ENCODE measurements around the gene GRIK4. TPM values are rescaled to one million over a fixed set of nuclear protein-coding genes. Genes with fewer than 3 reads are reported as not detected.

Gene GRIK4
- total RNA-seq, 1 experiment from 2014 or later: not detected

DNA sequence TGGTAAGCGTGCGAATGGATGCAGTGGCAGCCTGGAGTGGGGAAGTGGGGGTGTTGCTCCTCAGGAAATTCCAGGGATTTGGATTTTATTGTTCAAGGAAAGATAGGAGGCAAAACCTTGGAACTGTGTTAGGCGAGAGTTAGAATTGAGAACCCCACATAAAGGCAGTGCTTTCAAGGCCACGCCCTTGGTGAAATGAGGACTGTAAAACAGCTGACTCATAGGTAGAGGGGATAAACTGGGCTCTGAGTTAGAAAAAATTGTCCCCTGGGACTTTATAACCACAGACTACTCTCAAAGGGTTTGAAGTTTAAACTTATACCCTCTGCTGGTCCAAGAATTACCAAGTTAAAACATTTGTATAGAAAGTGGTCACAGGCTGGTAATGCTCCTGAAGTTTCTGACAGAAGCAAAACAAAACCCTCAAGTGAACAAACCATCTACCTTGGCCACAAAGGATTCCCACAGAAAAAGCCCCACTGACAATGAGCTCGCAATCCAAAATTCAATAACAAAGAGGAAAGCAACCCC, 262.0 kb downstream of the GRIK4 start:
- CTCF ChIA-PET: interaction anchor here (0.5 kb wide), 1 partner anchor 270 kb away, joined by 3 read pairs; no protein-coding TSS in a partner anchor
- no peak overlapping the region for H3K4me3 Mint-ChIP-seq (ENCODE audit: unreplicated experiment)
- no TSS peak for BruUV-seq (replicated peaks)
- no peaks in the 10 kb centered on the region for H3K9me3 Mint-ChIP-seq (ENCODE audit: unreplicated experiment)
- H3K27me3 Mint-ChIP-seq (ENCODE audit: insufficient read depth, unreplicated experiment): peaks cover 17% of the 10 kb centered on the region
- H3K36me3 Mint-ChIP-seq (ENCODE audit: insufficient read depth, unreplicated experiment): no peaks in the 10 kb centered on the region
- no peaks in the 10 kb centered on the region for H3K4me1 Mint-ChIP-seq (ENCODE audit: insufficient read depth, unreplicated experiment)
- TF ChIP-seq, protein P1, sequence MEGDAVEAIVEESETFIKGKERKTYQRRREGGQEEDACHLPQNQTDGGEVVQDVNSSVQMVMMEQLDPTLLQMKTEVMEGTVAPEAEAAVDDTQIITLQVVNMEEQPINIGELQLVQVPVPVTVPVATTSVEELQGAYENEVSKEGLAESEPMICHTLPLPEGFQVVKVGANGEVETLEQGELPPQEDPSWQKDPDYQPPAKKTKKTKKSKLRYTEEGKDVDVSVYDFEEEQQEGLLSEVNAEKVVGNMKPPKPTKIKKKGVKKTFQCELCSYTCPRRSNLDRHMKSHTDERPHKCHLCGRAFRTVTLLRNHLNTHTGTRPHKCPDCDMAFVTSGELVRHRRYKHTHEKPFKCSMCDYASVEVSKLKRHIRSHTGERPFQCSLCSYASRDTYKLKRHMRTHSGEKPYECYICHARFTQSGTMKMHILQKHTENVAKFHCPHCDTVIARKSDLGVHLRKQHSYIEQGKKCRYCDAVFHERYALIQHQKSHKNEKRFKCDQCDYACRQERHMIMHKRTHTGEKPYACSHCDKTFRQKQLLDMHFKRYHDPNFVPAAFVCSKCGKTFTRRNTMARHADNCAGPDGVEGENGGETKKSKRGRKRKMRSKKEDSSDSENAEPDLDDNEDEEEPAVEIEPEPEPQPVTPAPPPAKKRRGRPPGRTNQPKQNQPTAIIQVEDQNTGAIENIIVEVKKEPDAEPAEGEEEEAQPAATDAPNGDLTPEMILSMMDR (IDR thresholded peaks at IDR 0.05; ENCODE audit: unreplicated experiment): no peak
- intact Hi-C loops (cut with micrococcal nuclease): no loop called here
- DNase-seq (ENCODE audit: unreplicated experiment): peak; percentile 48
- no peak overlapping the region for H3K27ac Mint-ChIP-seq (ENCODE audit: low read depth, unreplicated experiment)
- POLR2A ChIA-PET: no interaction called here

DNA sequence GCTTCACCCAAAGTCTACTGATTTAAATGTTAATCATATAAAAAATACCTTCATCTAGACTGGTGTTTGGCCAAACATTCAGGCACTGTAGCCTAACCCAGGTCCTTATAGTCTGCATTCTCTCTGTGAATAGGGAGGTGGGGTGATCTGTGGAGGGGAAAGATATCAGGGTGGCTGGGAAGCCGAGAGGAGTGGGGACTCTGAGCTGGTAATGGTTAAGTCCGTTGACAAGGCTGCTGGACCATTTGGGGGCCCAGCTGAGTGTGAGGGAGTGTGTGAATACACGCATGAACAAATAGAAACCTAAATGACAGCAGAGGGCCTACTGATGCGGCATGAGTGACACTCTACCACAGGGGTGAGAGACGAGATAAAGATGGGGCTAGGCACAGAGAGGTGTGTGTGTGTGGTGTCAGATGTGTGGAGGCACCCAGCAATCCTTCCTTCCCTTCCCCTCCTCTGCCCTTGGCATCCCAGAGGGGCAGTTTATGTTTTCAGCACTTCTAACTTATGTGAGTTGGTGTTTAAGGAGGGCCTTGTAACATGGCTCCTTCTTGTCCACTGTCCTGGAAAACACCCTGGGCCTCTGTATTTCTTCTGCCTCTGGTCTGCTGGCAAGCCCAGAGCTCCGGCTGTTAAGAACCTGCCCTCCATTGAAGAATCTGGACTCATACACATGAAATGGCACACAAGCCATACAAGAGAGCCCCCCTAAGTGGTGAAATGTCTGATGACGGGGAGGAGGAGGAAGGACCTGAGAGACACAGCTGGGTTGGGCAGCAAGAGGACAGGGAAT, 263.2 kb downstream of the GRIK4 start:
- no peak overlapping the region for H3K27ac Mint-ChIP-seq (ENCODE audit: low read depth, unreplicated experiment)
- POLR2A ChIA-PET: no interaction called here
- DNase-seq (ENCODE audit: unreplicated experiment): no peak
- CTCF ChIA-PET: no interaction called here
- H3K9me3 Mint-ChIP-seq (ENCODE audit: unreplicated experiment): no peaks in the 10 kb centered on the region
- intact Hi-C loops (cut with micrococcal nuclease): no loop called here
- no peaks in the 10 kb centered on the region for H3K4me1 Mint-ChIP-seq (ENCODE audit: insufficient read depth, unreplicated experiment)
- H3K36me3 Mint-ChIP-seq (ENCODE audit: insufficient read depth, unreplicated experiment): no peaks in the 10 kb centered on the region
- no TSS peak for BruUV-seq (replicated peaks)
- no peak overlapping the region for H3K4me3 Mint-ChIP-seq (ENCODE audit: unreplicated experiment)
- H3K27me3 Mint-ChIP-seq (ENCODE audit: insufficient read depth, unreplicated experiment): peaks cover 17% of the 10 kb centered on the region
- TF ChIP-seq, protein P1 (IDR thresholded peaks at IDR 0.05; ENCODE audit: unreplicated experiment): no peak

DNA sequence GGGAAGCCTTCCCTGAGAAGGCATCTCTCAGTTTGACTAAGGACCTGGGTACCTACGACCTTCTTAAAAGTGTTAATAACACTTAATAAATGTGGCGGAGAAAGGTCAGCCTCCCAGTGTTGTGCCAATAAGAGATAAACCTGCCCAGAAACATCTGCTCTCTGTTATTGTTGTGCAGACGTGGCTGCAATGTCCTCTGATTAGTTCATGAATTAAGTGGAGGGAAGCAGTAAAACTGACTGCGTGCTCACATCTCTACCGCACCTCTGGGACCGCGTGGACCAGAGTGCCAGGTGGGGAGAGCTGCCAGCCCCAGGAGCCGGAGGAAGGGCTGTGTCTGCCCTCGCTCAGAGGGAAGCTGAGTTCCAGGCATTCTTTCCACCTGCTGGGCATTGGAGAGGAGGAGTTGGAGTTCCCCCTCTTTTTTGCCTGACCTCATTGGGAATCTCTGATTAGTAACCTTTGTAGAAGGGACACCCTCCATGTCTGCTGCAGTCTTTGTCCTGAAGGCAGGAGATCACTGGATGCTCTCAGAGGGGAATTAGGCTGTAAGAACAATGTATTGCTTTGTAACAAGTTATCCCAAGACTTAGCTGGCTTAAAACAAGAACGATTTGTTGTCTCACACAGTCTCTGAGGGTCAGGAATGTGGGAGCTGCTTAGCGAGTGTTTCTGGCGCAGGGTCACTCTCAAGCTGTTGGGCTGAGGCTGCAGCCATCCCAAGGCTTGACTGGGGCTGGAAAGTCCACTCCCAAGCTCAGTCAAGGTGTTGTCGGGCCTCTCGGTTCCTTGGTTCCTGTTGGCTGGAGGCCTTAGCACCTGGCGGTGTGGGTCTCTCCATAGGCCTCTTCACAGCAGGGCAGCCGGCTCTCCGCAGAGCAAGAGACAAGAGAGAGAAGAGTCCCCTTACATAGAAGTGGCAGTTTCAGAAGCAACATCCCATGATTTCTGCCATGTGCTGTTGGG, 264.7 kb downstream of the GRIK4 start:
- ChIA-PET CTCF (interaction anchor here (0.9 kb wide), 1 partner anchor 26 kb away, joined by 4 read pairs; no protein-coding TSS in a partner anchor), POLR2A (no interaction called here)
- no peaks in the 10 kb centered on the region for H3K9me3 Mint-ChIP-seq (ENCODE audit: unreplicated experiment)
- H3K27me3 Mint-ChIP-seq (ENCODE audit: insufficient read depth, unreplicated experiment): peaks cover 17% of the 10 kb centered on the region
- H3K4me3 Mint-ChIP-seq (ENCODE audit: unreplicated experiment): no peak overlapping the region
- DNase-seq (ENCODE audit: unreplicated experiment): no peak
- BruUV-seq (replicated peaks): no TSS peak
- no peaks in the 10 kb centered on the region for H3K4me1 Mint-ChIP-seq (ENCODE audit: insufficient read depth, unreplicated experiment)
- intact Hi-C loops (cut with micrococcal nuclease): no loop called here
- TF ChIP-seq, protein P1 (IDR thresholded peaks at IDR 0.05; ENCODE audit: unreplicated experiment): no peak
- no peak overlapping the region for H3K27ac Mint-ChIP-seq (ENCODE audit: low read depth, unreplicated experiment)
- H3K36me3 Mint-ChIP-seq (ENCODE audit: insufficient read depth, unreplicated experiment): no peaks in the 10 kb centered on the region

Data from MCF 10A (cell line).